22Rv1 (cell line): ENCODE results near the gene TSPAN18.

Experiments used
- ZFX ChIP-seq: fragments of 450-650 bp; IDR thresholded peaks from 2 replicates; pipeline ENCODE4 v1.6.1; 2017; ENCODE audit warnings: antibody characterized with exemption, borderline replicate concordance
- TF ChIP-seq, protein P1 (sequence below): fragments of 450-650 bp; IDR thresholded peaks from 2 replicates; pipeline ENCODE4 v1.5.1; 2017; ENCODE audit warnings: mild to moderate bottlenecking

DNA sequence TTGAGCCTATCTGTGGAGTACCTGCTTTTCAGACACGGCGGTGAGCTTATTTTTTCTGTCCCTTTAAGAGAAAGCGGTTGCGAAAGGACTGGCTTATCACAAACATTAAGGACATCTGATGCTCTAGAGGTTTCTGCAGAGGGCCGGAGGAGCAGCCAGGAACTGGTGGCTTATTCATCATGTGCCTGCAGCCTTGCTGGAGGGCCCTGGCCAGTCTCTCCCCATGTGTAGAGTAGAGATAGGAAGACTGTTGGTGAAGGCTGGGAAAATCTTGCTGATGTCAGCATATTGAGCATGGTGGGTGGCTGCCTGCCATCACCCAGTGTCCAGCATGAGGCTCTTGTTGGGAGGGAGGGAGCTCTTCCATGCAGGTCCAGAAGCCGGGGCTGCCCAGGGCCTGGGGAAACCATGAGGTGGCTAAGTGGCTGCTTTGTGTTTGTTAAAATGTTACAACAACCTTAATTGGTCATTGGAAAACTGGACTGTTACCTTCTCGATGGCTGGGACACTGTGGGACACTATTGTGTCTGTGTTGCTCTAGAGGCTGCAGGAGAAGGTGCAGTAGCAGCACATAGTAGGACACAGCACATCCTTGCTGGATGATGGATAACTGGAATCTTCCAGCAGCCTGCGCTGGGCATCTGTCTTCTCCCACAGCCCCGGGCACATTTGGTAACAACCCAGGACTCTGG lies 54.3 kb downstream of the TSPAN18 start:
- TF ChIP-seq, protein P1, sequence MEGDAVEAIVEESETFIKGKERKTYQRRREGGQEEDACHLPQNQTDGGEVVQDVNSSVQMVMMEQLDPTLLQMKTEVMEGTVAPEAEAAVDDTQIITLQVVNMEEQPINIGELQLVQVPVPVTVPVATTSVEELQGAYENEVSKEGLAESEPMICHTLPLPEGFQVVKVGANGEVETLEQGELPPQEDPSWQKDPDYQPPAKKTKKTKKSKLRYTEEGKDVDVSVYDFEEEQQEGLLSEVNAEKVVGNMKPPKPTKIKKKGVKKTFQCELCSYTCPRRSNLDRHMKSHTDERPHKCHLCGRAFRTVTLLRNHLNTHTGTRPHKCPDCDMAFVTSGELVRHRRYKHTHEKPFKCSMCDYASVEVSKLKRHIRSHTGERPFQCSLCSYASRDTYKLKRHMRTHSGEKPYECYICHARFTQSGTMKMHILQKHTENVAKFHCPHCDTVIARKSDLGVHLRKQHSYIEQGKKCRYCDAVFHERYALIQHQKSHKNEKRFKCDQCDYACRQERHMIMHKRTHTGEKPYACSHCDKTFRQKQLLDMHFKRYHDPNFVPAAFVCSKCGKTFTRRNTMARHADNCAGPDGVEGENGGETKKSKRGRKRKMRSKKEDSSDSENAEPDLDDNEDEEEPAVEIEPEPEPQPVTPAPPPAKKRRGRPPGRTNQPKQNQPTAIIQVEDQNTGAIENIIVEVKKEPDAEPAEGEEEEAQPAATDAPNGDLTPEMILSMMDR = no peak
- TF ChIP-seq ZFX = no peak
